Measurements from ENCODE around the gene VRK1.
A peak's percentile ranks its signal among the peaks of the same experiment; 100 is the strongest.
"Not testable (repeated sequence)": the region's sequence is repeated elsewhere in the genome, so short reads cannot be mapped to it uniquely, and the experiment has no call there.

Gene VRK1, protein sequence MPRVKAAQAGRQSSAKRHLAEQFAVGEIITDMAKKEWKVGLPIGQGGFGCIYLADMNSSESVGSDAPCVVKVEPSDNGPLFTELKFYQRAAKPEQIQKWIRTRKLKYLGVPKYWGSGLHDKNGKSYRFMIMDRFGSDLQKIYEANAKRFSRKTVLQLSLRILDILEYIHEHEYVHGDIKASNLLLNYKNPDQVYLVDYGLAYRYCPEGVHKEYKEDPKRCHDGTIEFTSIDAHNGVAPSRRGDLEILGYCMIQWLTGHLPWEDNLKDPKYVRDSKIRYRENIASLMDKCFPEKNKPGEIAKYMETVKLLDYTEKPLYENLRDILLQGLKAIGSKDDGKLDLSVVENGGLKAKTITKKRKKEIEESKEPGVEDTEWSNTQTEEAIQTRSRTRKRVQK

GRCh38 chr14:96796851-96797581, at the start of gene VRK1:
Gene VRK1, plus strand, starts transcription at chr14:96797382. Its CDS starts 36,090 bp downstream, at chr14:96833472.
- DNase-seq = peak; percentile 94

GRCh38 chr14:96747608-96748007, 49.6 kb upstream of the VRK1 start:
- DNase-seq = no peak

GRCh38 chr14:96748362-96748761, 48.8 kb upstream of the VRK1 start:
- peak; percentile 13 for DNase-seq

- no peak for DNase-seq
Measured at GRCh38 chr14:96751505-96751904, 45.7 kb upstream of the VRK1 start.

DNA sequence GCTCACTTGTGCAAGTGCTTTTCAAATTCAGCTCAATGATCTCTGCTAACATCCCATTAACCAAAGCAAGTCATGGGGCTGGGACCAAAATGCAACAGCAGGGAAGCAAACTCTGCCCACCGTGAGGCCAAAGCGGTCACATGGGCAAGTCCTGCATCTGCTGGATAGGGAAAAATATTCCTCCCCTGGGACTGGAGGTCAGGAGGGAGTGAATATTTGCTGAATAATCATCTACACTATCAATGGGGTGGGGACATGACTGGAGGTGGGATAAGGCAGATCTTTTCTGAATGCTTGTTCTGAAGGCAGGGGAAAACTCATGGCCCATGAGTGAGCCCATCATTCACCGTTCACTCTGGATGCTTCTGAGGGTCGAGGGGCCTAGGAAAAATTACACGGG, 45.1 kb upstream of the VRK1 start:
- DNase-seq = no peak

GRCh38 chr14:96752594-96752993, 44.6 kb upstream of the VRK1 start:
- DNase-seq = no peak

GRCh38 chr14:96754162-96754844, 42.9 kb upstream of the VRK1 start:
- no peak for DNase-seq

DNA sequence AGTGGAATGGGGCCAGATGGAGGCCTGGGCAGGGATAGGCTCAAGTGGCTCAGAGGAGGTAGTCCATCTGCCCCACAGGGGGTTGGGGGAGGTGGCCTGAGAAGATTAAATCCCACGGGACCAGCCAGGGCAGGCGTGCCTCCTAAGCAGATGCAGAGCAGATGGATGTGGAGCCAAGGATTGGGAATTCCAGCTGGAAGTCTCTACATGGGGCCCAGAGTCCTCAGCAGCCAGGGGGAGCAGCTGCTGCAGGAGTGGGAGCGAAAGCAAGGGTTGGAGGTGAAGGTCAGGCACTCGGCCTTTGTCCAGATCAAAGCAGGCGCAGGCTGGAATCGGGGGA, 42.4 kb upstream of the VRK1 start:
- DNase-seq = peak; percentile 69

DNA sequence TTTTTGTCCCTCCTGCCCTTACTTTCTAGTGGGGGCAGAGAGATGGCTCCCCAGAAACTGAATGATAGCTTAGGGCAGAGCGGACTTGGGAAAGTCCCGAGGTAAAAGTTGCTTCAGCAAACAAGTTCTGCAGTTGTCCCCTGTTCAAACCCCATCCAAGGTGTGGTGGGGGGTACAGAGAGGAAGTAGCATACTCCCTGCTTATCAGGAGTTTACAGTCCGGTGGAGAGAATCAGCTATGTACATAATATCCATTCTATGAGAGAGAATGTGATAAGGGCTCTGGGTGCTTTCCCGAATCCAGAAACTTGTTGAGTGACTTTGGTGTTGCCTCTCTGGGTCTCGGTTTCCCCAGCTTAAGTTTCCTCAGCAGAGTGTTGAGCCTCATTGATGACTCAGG, 40.4 kb upstream of the VRK1 start:
- no peak for DNase-seq

GRCh38 chr14:96757456-96757855, 39.7 kb upstream of the VRK1 start:
- no peak for DNase-seq

DNA sequence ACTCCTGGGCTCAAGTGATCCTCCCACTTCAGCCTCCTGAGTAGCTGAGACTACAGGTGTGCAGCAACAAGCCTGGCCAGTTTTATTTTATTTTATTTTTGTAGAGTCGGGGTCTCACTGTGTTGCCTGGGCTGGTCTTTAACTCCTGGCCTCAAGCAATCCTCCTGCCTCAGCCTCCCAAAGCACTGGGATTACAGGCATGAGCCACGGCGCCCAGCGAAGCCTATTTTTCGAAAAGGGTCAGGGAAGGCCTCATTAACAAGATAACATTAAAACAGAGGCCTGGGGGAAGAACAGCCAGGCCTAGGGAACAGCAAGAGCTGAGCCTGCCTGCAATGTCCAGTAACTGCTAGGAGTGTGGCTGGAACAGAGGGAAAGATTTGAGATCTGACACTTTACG, 36.1 kb upstream of the VRK1 start:
- DNase-seq = no peak

DNA sequence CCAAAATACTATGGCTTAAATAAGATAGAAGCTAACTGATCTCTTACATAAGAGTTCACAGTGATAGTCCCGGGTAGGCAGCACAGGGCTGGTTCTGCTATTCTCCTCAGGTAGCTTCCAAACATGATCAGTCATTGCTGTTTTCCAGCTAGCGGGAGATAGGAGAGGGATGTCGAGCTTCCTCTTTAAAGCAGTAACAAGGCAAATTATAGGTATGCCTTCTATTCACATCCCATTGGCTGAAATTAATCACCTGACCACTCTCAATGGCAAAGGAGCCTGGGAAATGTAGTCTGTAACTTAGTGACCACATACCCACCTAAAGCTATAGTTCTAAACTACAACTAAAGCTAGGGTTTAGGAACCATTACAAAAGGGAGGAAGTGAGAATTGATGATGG, 34.5 kb upstream of the VRK1 start:
- DNase-seq = peak; percentile 20

- no peak for DNase-seq
Measured at GRCh38 chr14:96764012-96764411, 33.2 kb upstream of the VRK1 start.

DNA sequence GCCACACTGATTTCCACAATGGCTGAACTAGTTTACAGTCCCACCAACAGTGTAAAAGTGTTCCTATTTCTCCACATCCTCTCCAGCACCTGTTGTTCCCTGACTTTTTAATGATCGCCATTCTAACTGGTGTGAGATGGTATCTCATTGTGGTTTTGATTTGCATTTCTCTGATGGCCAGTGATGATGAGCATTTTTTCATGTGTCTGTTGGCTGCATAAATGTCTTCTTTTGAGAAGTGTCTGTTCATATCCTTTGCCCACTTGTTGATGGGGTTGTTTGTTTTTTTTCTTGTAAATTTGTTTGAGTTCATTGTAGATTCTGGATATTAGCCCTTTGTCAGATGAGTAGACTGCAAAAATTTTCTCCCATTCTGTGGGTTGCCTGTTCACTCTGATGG, 32.0 kb upstream of the VRK1 start:
- not testable (repeated sequence) for DNase-seq

GRCh38 chr14:96772929-96773328, 24.3 kb upstream of the VRK1 start:
- no peak for DNase-seq

GRCh38 chr14:96776791-96777190, 20.4 kb upstream of the VRK1 start:
- no peak for DNase-seq

DNA sequence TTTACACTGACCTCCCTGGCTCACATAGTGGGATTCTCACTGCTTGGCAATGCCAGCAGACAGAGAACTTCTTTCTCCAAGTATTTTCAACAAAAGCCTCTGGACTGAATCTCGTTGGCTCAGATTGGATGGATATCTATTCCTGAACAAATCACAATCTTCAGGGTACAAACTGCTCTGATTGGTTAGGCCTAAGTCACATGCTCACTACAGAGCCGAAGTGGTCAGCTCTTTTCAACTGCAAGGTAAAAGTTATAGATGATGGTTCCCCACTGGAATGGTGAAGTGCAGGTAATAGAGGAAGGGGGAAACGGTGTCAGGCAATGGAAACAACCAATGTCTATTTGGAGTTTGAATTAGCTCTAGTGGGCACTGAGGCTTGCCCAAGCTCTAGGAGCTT, 16.7 kb upstream of the VRK1 start:
- no peak for DNase-seq

DNA sequence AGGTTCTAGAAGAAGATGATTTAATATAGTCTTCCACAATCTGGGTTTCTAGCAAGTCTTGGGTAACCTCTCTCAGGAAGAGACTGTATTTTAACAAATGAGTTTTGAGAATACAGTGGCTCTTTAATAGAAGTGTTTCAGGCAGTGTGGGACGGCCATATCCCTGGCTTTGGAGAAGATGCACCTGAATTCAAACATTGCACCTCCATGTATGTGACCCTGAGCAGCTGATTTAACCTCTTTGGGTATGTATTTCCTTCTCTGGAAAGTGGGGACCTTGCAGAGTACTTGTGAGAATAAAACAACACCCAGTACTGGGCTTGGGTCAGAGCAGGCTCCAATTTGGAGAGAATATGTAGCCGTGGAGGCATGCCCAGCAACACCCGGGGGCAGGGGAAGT, 15.8 kb upstream of the VRK1 start:
- DNase-seq = no peak

GRCh38 chr14:96782436-96782835, 14.7 kb upstream of the VRK1 start:
- DNase-seq = no peak

GRCh38 chr14:96783043-96783914, 13.9 kb upstream of the VRK1 start:
- DNase-seq = no peak

DNA sequence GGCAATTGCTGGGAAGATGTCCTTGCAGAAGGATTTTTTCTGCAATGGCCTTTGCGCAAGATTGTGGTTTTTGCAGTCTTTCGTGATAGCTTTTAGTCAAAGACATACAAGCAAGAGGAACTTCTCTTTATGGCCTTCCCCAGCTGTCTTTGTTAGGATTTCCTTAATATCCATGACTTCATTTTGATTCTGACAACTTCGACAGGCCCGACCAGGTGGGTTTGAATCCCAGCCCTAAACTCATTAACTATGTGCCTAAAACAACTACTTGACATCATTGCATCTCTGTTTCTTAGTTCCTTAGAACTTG, 13.3 kb upstream of the VRK1 start:
- no peak for DNase-seq

- no peak for DNase-seq
Measured at GRCh38 chr14:96790186-96790585, 7.0 kb upstream of the VRK1 start.

- DNase-seq = no peak
Measured at GRCh38 chr14:96790706-96791105, 6.5 kb upstream of the VRK1 start.
